Astrocyte (in vitro differentiated cells and primary cell): ENCODE measurements around the gene CTCF. TPM values are rescaled to one million over a fixed set of nuclear protein-coding genes. Genes with fewer than 3 reads are reported as not detected.

Source experiments
- DNase-seq: peaks from one replicate; pipeline ENCODE4 v3.0.0-alpha.2; 2010; ENCODE audit warnings: low read depth
- FAIRE-seq: peaks from 2 replicates; lab custom pipeline; 2011; peaks lifted over from hg19 to GRCh38; lab: Jason Lieb, UNC
- H2AFZ ChIP-seq: 2 replicates; pipeline ENCODE4 v1.6.0; 2012; ENCODE audit warnings: low read depth, low read length, inconsistent platforms
- H3K27ac ChIP-seq: 2 replicates; pipeline ENCODE4 v1.5.1; 2011; ENCODE audit warnings: low read depth, low read length, inconsistent platforms
- H3K27me3 ChIP-seq: 2 replicates; pipeline ENCODE4 v1.6.0; 2011; ENCODE audit warnings: low read length, inconsistent platforms; ENCODE audit not compliant: insufficient read depth
- H3K36me3 ChIP-seq: 2 replicates; pipeline ENCODE4 v1.5.1; 2011; ENCODE audit warnings: low read length, inconsistent platforms; ENCODE audit not compliant: insufficient read depth
- H3K4me1 ChIP-seq: 2 replicates; pipeline ENCODE4 v1.5.1; 2011; ENCODE audit warnings: low read length, inconsistent platforms; ENCODE audit not compliant: insufficient read depth
- H3K4me2 ChIP-seq: 2 replicates; pipeline ENCODE4 v1.6.0; 2012; ENCODE audit warnings: low read length, inconsistent platforms
- H3K4me3 ChIP-seq: 2 replicates; pipeline ENCODE4 v1.5.1; 2011; ENCODE audit warnings: low read depth, mild to moderate bottlenecking, low read length, inconsistent platforms; ENCODE audit not compliant: insufficient read depth
- H3K79me2 ChIP-seq: 2 replicates; pipeline ENCODE4 v1.6.0; 2012; ENCODE audit warnings: mild to moderate bottlenecking, low read length, inconsistent platforms; ENCODE audit not compliant: insufficient read depth
- H3K9ac ChIP-seq: 2 replicates; pipeline ENCODE4 v1.6.0; 2012; ENCODE audit warnings: mild to moderate bottlenecking, low read length, inconsistent platforms
- H3K9me3 ChIP-seq: 2 replicates; pipeline ENCODE4 v1.5.1; 2012; ENCODE audit warnings: low read depth, mild to moderate bottlenecking, low read length, inconsistent platforms; ENCODE audit not compliant: insufficient read depth
- H4K20me1 ChIP-seq: 2 replicates; pipeline ENCODE4 v1.6.0; 2012; ENCODE audit warnings: low read length, inconsistent platforms; ENCODE audit not compliant: insufficient read depth
- H3K27ac Mint-ChIP-seq: one replicate; pipeline ENCODE4 v1.8.0; 2021; ENCODE audit warnings: mild to moderate bottlenecking, mixed read lengths; ENCODE audit not compliant: unreplicated experiment
- H3K27me3 Mint-ChIP-seq: one replicate; pipeline ENCODE4 v1.8.0; 2021; ENCODE audit warnings: low read depth, mixed read lengths; ENCODE audit not compliant: unreplicated experiment
- H3K36me3 Mint-ChIP-seq: one replicate; pipeline ENCODE4 v1.8.0; 2021; ENCODE audit warnings: low read depth, mixed read lengths; ENCODE audit not compliant: unreplicated experiment
- H3K4me1 Mint-ChIP-seq: one replicate; pipeline ENCODE4 v1.8.0; 2021; ENCODE audit warnings: low read depth, mixed read lengths; ENCODE audit not compliant: unreplicated experiment
- H3K4me3 Mint-ChIP-seq: one replicate; pipeline ENCODE4 v1.8.0; 2021; ENCODE audit warnings: mild to moderate bottlenecking, moderate library complexity, mixed read lengths; ENCODE audit not compliant: unreplicated experiment
- H3K9me3 Mint-ChIP-seq: one replicate; pipeline ENCODE4 v1.8.0; 2021; ENCODE audit warnings: mild to moderate bottlenecking, mixed read lengths; ENCODE audit not compliant: unreplicated experiment
- EZH2 ChIP-seq: IDR thresholded peaks from 2 replicates; pipeline ENCODE4 v1.6.1; 2012; ENCODE audit warnings: mild to moderate bottlenecking, low read length, inconsistent platforms; ENCODE audit not compliant: insufficient read depth
- total RNA-seq: library from RNA; stranded (reverse); gene quantifications from 2 replicates; pipeline ENCODE4 v1.2.1, GENCODE V29; 2021
- TF ChIP-seq, protein P1 (sequence below): IDR thresholded peaks from 2 replicates; pipeline ENCODE4 v1.5.1; 2011; ENCODE audit warnings: low read depth, mild to moderate bottlenecking, inconsistent platforms, low read length, moderate library complexity; ENCODE audit not compliant: insufficient read depth

The CTCF gene
- total RNA-seq, 1 donor from 2014 or later, result 26.8 TPM

- peaks cover 12% of the 10 kb centered on the region for H3K36me3 Mint-ChIP-seq
- Histone ChIP-seq H4K20me1 (peaks cover 41% of the 10 kb centered on the region), H3K4me1 (no peaks in the 10 kb centered on the region), H3K9me3 (no peaks in the 10 kb centered on the region), H3K27me3 (no peaks in the 10 kb centered on the region), H3K9ac (no peak overlapping the region), H2AFZ (no peak overlapping the region), H3K4me3 (no peak overlapping the region), H3K27ac (no peak overlapping the region), H3K36me3 (peaks cover 39% of the 10 kb centered on the region), H3K79me2 (no peaks in the 10 kb centered on the region), H3K4me2 (no peak overlapping the region)
- DNase-seq (no peak), FAIRE-seq (no peak)
- no peaks in the 10 kb centered on the region for H3K4me1 Mint-ChIP-seq
- TF ChIP-seq, protein P1, sequence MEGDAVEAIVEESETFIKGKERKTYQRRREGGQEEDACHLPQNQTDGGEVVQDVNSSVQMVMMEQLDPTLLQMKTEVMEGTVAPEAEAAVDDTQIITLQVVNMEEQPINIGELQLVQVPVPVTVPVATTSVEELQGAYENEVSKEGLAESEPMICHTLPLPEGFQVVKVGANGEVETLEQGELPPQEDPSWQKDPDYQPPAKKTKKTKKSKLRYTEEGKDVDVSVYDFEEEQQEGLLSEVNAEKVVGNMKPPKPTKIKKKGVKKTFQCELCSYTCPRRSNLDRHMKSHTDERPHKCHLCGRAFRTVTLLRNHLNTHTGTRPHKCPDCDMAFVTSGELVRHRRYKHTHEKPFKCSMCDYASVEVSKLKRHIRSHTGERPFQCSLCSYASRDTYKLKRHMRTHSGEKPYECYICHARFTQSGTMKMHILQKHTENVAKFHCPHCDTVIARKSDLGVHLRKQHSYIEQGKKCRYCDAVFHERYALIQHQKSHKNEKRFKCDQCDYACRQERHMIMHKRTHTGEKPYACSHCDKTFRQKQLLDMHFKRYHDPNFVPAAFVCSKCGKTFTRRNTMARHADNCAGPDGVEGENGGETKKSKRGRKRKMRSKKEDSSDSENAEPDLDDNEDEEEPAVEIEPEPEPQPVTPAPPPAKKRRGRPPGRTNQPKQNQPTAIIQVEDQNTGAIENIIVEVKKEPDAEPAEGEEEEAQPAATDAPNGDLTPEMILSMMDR, result no peak
- no peak for TF ChIP-seq EZH2
- H3K9me3 Mint-ChIP-seq, result no peaks in the 10 kb centered on the region
- no peak overlapping the region for H3K4me3 Mint-ChIP-seq
- no peak overlapping the region for H3K27ac Mint-ChIP-seq
- H3K27me3 Mint-ChIP-seq, result no peaks in the 10 kb centered on the region
Measured at GRCh38 chr16:67636713-67637112, 74.4 kb downstream of the CTCF start.

- no peaks in the 10 kb centered on the region for H3K79me2 ChIP-seq
- H3K27ac Mint-ChIP-seq, result no peak overlapping the region
- no peak overlapping the region for H3K4me3 ChIP-seq
- H3K9me3 Mint-ChIP-seq, result no peaks in the 10 kb centered on the region
- H3K9ac ChIP-seq, result no peak overlapping the region
- peaks cover 32% of the 10 kb centered on the region for H3K36me3 ChIP-seq
- H4K20me1 ChIP-seq, result peaks cover 34% of the 10 kb centered on the region
- no peaks in the 10 kb centered on the region for H3K27me3 ChIP-seq
- no peak for FAIRE-seq
- H3K9me3 ChIP-seq, result no peaks in the 10 kb centered on the region
- H3K4me2 ChIP-seq, result no peak overlapping the region
- DNase-seq, result no peak
- H3K4me3 Mint-ChIP-seq, result no peak overlapping the region
- peaks cover 11% of the 10 kb centered on the region for H3K36me3 Mint-ChIP-seq
- no peaks in the 10 kb centered on the region for H3K4me1 Mint-ChIP-seq
- TF ChIP-seq, protein P1, result no peak
- no peak for TF ChIP-seq EZH2
- H3K4me1 ChIP-seq, result no peaks in the 10 kb centered on the region
- no peaks in the 10 kb centered on the region for H3K27me3 Mint-ChIP-seq
- H3K27ac ChIP-seq, result no peak overlapping the region
- H2AFZ ChIP-seq, result no peak overlapping the region
Measured at GRCh38 chr16:67637625-67638024, 75.3 kb downstream of the CTCF start.

GRCh38 chr16:67641779-67642708 is 79.7 kb downstream of the CTCF start:
- Histone ChIP-seq H3K36me3 (peaks cover 19% of the 10 kb centered on the region), H3K4me2 (no peak overlapping the region), H3K4me1 (no peaks in the 10 kb centered on the region), H3K9me3 (no peaks in the 10 kb centered on the region), H4K20me1 (peaks cover 19% of the 10 kb centered on the region), H3K79me2 (no peaks in the 10 kb centered on the region), H3K4me3 (no peak overlapping the region), H3K9ac (no peak overlapping the region), H3K27ac (no peak overlapping the region), H2AFZ (no peak overlapping the region), H3K27me3 (peaks cover 16% of the 10 kb centered on the region)
- no peaks in the 10 kb centered on the region for H3K9me3 Mint-ChIP-seq
- no peak for FAIRE-seq
- peaks cover 6% of the 10 kb centered on the region for H3K36me3 Mint-ChIP-seq
- no peak overlapping the region for H3K4me3 Mint-ChIP-seq
- peaks cover 7% of the 10 kb centered on the region for H3K27me3 Mint-ChIP-seq
- DNase-seq, result no peak
- H3K4me1 Mint-ChIP-seq, result no peaks in the 10 kb centered on the region
- TF ChIP-seq, protein P1, result no peak
- TF ChIP-seq EZH2, result no peak
- H3K27ac Mint-ChIP-seq, result no peak overlapping the region
